A673 (cell line): ENCODE measurements around the gene ADK. TPM values are rescaled to one million over a fixed set of nuclear protein-coding genes. Genes with fewer than 3 reads are reported as not detected.

Experiments used
- BruUV-seq: library from RNA; stranded (reverse); fragments of 400-500 nt; replicated peaks from 2 replicates; lab custom pipeline; 2021; lab: Mats Ljungman, UMichigan
- CTCF ChIA-PET: fragments of 300-600 bp; sonication (Branson Sonifier 250); formaldehyde crosslinking; loops from one replicate; lab custom pipeline; 2022; ENCODE audit warnings: antibody characterized with exemption; lab: Charles Lee
- POLR2A ChIA-PET: fragments of 300-600 bp; sonication (Branson Sonifier 250); formaldehyde crosslinking; loops from one replicate; lab custom pipeline; 2022; ENCODE audit warnings: antibody characterized with exemption; ENCODE audit not compliant: low non-redundant PET; lab: Charles Lee
- DNase-seq: peaks from one replicate; pipeline ENCODE4 v3.0.0-alpha.2; 2015; ENCODE audit warnings: low spot score
- H3K27ac ChIP-seq: fragments of 200-600 bp; sonication (generic); 2 replicates; pipeline ENCODE4 v1.5.1; 2016; ENCODE audit warnings: mixed run types, low read depth, mild to moderate bottlenecking, mixed read lengths, antibody characterized with exemption, low read length; ENCODE audit not compliant: poor library complexity, severe bottlenecking
- H3K27me3 ChIP-seq: fragments of 200-600 bp; sonication (generic); replicated peaks from 2 replicates; pipeline ENCODE4 v1.6.1; 2017; ENCODE audit warnings: mixed run types, low read depth, mild to moderate bottlenecking, mixed read lengths, antibody characterized with exemption, low read length; ENCODE audit not compliant: insufficient read depth, poor library complexity
- H3K36me3 ChIP-seq: fragments of 200-600 bp; sonication (generic); 2 replicates; pipeline ENCODE4 v1.6.1; 2016; ENCODE audit warnings: mixed run types, mild to moderate bottlenecking, mixed read lengths, antibody characterized with exemption, low read length; ENCODE audit not compliant: insufficient read depth, poor library complexity, severe bottlenecking
- H3K4me1 ChIP-seq: fragments of 200-600 bp; sonication (generic); 2 replicates; pipeline ENCODE4 v1.6.1; 2017; ENCODE audit warnings: mixed run types, mild to moderate bottlenecking, mixed read lengths, antibody characterized with exemption, low read length; ENCODE audit not compliant: insufficient read depth, poor library complexity, severe bottlenecking
- H3K4me3 ChIP-seq: fragments of 200-600 bp; sonication (generic); 2 replicates; pipeline ENCODE4 v1.5.1; 2016; ENCODE audit warnings: low read depth, mixed run types, mild to moderate bottlenecking, mixed read lengths, low read length; ENCODE audit not compliant: poor library complexity, severe bottlenecking
- H3K9me3 ChIP-seq: fragments of 200-600 bp; sonication (generic); 2 replicates; pipeline ENCODE4 v1.6.1; 2016; ENCODE audit warnings: mixed run types, low read depth, mild to moderate bottlenecking, mixed read lengths, antibody characterized with exemption, low read length; ENCODE audit not compliant: poor library complexity, severe bottlenecking
- CTCF ChIP-seq: fragments of 300-800, 200-600 bp; sonication (generic); conservative IDR thresholded peaks from 2 replicates; pipeline ENCODE4 v1.5.1; 2017; ENCODE audit warnings: low read depth, mild to moderate bottlenecking, antibody characterized with exemption, low read length, moderate library complexity, mixed read lengths
- EZH2 ChIP-seq: fragments of 200-600 bp; sonication (generic); IDR thresholded peaks from 2 replicates; pipeline ENCODE4 v1.6.1; 2017; ENCODE audit warnings: borderline replicate concordance, low read depth, mild to moderate bottlenecking, mixed read lengths, antibody characterized with exemption, low read length; ENCODE audit not compliant: poor library complexity, severe bottlenecking
- intact Hi-C: fragments of 100-400 bp; cut with micrococcal nuclease; formaldehyde crosslinking; loops from one replicate; pipeline ENCODE4 v1.10.0; 2022; ENCODE audit not compliant: unreplicated experiment
- total RNA-seq: library from RNA; stranded (reverse); gene quantifications from 2 replicates; pipeline ENCODE4 v1.2.3, GENCODE V29; 2021

The ADK gene
- total RNA-seq, 1 experiment from 2014 or later, result 49.0 TPM

GRCh38 chr10:74582566-74582965 lies 431.5 kb downstream of the ADK start:
- H3K9me3 ChIP-seq, result no peaks in the 10 kb centered on the region
- intact Hi-C loops, result no loop called here
- TF ChIP-seq CTCF (no peak), EZH2 (no peak)
- ChIA-PET CTCF (no interaction called here), POLR2A (no interaction called here)
- peaks cover 20% of the 10 kb centered on the region for H3K4me1 ChIP-seq
- no peaks in the 10 kb centered on the region for H3K36me3 ChIP-seq
- H3K4me3 ChIP-seq, result no peak overlapping the region
- DNase-seq, result no peak
- BruUV-seq, result no TSS peak
- H3K27me3 ChIP-seq, result no peaks in the 10 kb centered on the region
- H3K27ac ChIP-seq, result no peak overlapping the region

- no TSS peak for BruUV-seq
- peak; percentile 74 for DNase-seq
These were observed 434.4 kb downstream of the ADK start for GRCh38 chr10:74585231-74586087.

GRCh38 chr10:74586088-74586585 lies 435.1 kb downstream of the ADK start:
- POLR2A ChIA-PET, result interaction anchor here (0.5 kb wide), 1 partner anchor 39 kb away, joined by 5 read pairs; no protein-coding TSS in a partner anchor
- Histone ChIP-seq H3K27me3 (no peaks in the 10 kb centered on the region), H3K4me3 (peak overlapping the region; percentile 32), H3K4me1 (peaks cover 51% of the 10 kb centered on the region), H3K9me3 (no peaks in the 10 kb centered on the region), H3K36me3 (no peaks in the 10 kb centered on the region), H3K27ac (peak overlapping the region; percentile 69)
- BruUV-seq, result no TSS peak
- TF ChIP-seq EZH2 (no peak), CTCF (no peak)
- intact Hi-C loops, result no loop called here
- CTCF ChIA-PET, result no interaction called here
- DNase-seq, result peak; percentile 26

More at GRCh38 chr10:74585231-74586087, 434.4 kb downstream of the ADK start:
- Histone ChIP-seq H3K27ac (peak overlapping the region; percentile 69), H3K27me3 (no peaks in the 10 kb centered on the region), H3K4me3 (peak overlapping the region; percentile 32), H3K36me3 (no peaks in the 10 kb centered on the region), H3K9me3 (no peaks in the 10 kb centered on the region), H3K4me1 (peaks cover 44% of the 10 kb centered on the region)
- TF ChIP-seq EZH2 (no peak), CTCF (no peak)
- ChIA-PET POLR2A (interaction anchor here (0.5 kb wide), 1 partner anchor 40 kb away, joined by 5 read pairs; no protein-coding TSS in a partner anchor), CTCF (no interaction called here)
- intact Hi-C loops, result no loop called here
